ENCODE measurements around the gene GRIN2A.

Gene GRIN2A

GRCh38 chr16:9966569-9967157, 215.6 kb downstream of the GRIN2A start:
- no peak overlapping the region for H3K27ac ChIP-seq
- H3K4me3 ChIP-seq (ENCODE audit: low read depth, low read length): no peak overlapping the region
- in situ Hi-C loops (cut with HindIII; ENCODE audit: low pct_ligation_motif_present, low sequenced_read_pairs): no loop called here
- no peaks in the 10 kb centered on the region for H3K36me3 ChIP-seq (replicated peaks)
- H3K27me3 ChIP-seq (replicated peaks): no peaks in the 10 kb centered on the region
- TF ChIP-seq CTCF (IDR thresholded peaks at IDR 0.05; ENCODE audit: low read depth, low read length, missing control alignments): no peak
- peak; percentile 34 for DNase-seq

GRCh38 chr16:9965079-9965478, 217.1 kb downstream of the GRIN2A start:
- no peak for TF ChIP-seq CTCF (IDR thresholded peaks at IDR 0.05; ENCODE audit: low read depth, low read length, missing control alignments)
- Histone ChIP-seq H3K36me3 (replicated peaks) (no peaks in the 10 kb centered on the region), H3K27me3 (replicated peaks) (no peaks in the 10 kb centered on the region), H3K27ac (no peak overlapping the region), H3K4me3 (ENCODE audit: low read depth, low read length) (no peak overlapping the region)
- no peak for DNase-seq
- in situ Hi-C loops (cut with HindIII; ENCODE audit: low pct_ligation_motif_present, low sequenced_read_pairs): no loop called here

GRCh38 chr16:9964426-9964825, 217.8 kb downstream of the GRIN2A start:
- in situ Hi-C loops (cut with HindIII; ENCODE audit: low pct_ligation_motif_present, low sequenced_read_pairs): no loop called here
- Histone ChIP-seq H3K27me3 (replicated peaks) (no peaks in the 10 kb centered on the region), H3K27ac (no peak overlapping the region), H3K36me3 (replicated peaks) (no peaks in the 10 kb centered on the region), H3K4me3 (ENCODE audit: low read depth, low read length) (no peak overlapping the region)
- no peak for TF ChIP-seq CTCF (IDR thresholded peaks at IDR 0.05; ENCODE audit: low read depth, low read length, missing control alignments)
- no peak for DNase-seq

GRCh38 chr16:9957433-9957832, 224.8 kb downstream of the GRIN2A start:
- in situ Hi-C loops (cut with HindIII; ENCODE audit: low pct_ligation_motif_present, low sequenced_read_pairs): no loop called here
- Histone ChIP-seq H3K36me3 (replicated peaks) (no peaks in the 10 kb centered on the region), H3K27me3 (replicated peaks) (no peaks in the 10 kb centered on the region), H3K4me3 (ENCODE audit: low read depth, low read length) (no peak overlapping the region), H3K27ac (no peak overlapping the region)
- no peak for DNase-seq
- TF ChIP-seq CTCF (IDR thresholded peaks at IDR 0.05; ENCODE audit: low read depth, low read length, missing control alignments): no peak

- no peak for TF ChIP-seq CTCF (IDR thresholded peaks at IDR 0.05; ENCODE audit: low read depth, low read length, missing control alignments)
- H3K4me3 ChIP-seq (ENCODE audit: low read depth, low read length): no peak overlapping the region
- H3K27me3 ChIP-seq (replicated peaks): no peaks in the 10 kb centered on the region
- in situ Hi-C loops (cut with HindIII; ENCODE audit: low pct_ligation_motif_present, low sequenced_read_pairs): no loop called here
- H3K36me3 ChIP-seq (replicated peaks): no peaks in the 10 kb centered on the region
- H3K27ac ChIP-seq: no peak overlapping the region
- no peak for DNase-seq
These were observed 225.2 kb downstream of the GRIN2A start for GRCh38 chr16:9957002-9957401.

- Histone ChIP-seq H3K36me3 (replicated peaks) (no peaks in the 10 kb centered on the region), H3K27me3 (replicated peaks) (no peaks in the 10 kb centered on the region), H3K4me3 (ENCODE audit: low read depth, low read length) (no peak overlapping the region), H3K27ac (no peak overlapping the region)
- in situ Hi-C loops (cut with HindIII; ENCODE audit: low pct_ligation_motif_present, low sequenced_read_pairs): no loop called here
- DNase-seq: no peak
- TF ChIP-seq CTCF (IDR thresholded peaks at IDR 0.05; ENCODE audit: low read depth, low read length, missing control alignments): no peak
These were observed 226.6 kb downstream of the GRIN2A start for GRCh38 chr16:9955677-9956076.
